A549 (cell line): ENCODE data around the gene HOXA13. TPM values are rescaled to one million over a fixed set of nuclear protein-coding genes. Genes with fewer than 3 reads are reported as not detected.

Experiments
- ATAC-seq, 2 experiments: fragments of 200-7000 bp in 1 of 2; fragments of >200 bp in 1 of 2; cut with Nextera tagmentation in 1 of 2; cut with Tn5 transposase in 1 of 2; 3 replicates each; pipeline versions ENCODE4 v1.8.0 to v1.9.1; 2018 to 2020; ENCODE audit warnings: mild to moderate bottlenecking in 1 of 2, moderate library complexity in 1 of 2
- CTCF ChIA-PET: fragments of 300-600 bp; sonication (Branson Sonifier 250); formaldehyde crosslinking; extraction: SDS; loops from one replicate; lab custom pipeline; 2021; ENCODE audit warnings: antibody characterized with exemption, inconsistent platforms; lab: Yijun Ruan, JAX
- POLR2A ChIA-PET: fragments of 350-600 bp; formaldehyde crosslinking; extraction: SDS; loops from one replicate; lab custom pipeline; 2021; ENCODE audit warnings: antibody characterized with exemption, inconsistent platforms; lab: Yijun Ruan, JAX
- DNase-seq, 2 experiments: peaks; one replicate each; pipeline versions ENCODE4 v3.0.0 to v3.0.0-alpha.2; 2011 to 2016; ENCODE audit warnings: low read depth in 1 of 2, low spot score in 1 of 2
- FAIRE-seq: peaks from 2 replicates; lab custom pipeline; 2011; peaks lifted over from hg19 to GRCh38; lab: Jason Lieb, UNC
- H3K27ac ChIP-seq, 2 experiments: fragments of >200 bp; sonication (Bioruptor Twin); formaldehyde crosslinking; 3 replicates each; pipeline ENCODE4 v1.5.1; 2016 to 2017
- H3K4me1 ChIP-seq: fragments of >200 bp; sonication (Bioruptor Twin); formaldehyde crosslinking; 3 replicates; pipeline ENCODE4 v1.6.1; 2016
- H3K4me2 ChIP-seq: fragments of >200 bp; sonication (Bioruptor Twin); formaldehyde crosslinking; 3 replicates; pipeline ENCODE4 v1.6.1; 2016
- H3K4me3 ChIP-seq: fragments of >200 bp; sonication (Bioruptor Twin); formaldehyde crosslinking; 3 replicates; pipeline ENCODE4 v1.5.1; 2016
- H3K9me3 ChIP-seq: fragments of >200 bp; sonication (Bioruptor Twin); formaldehyde crosslinking; 3 replicates; pipeline ENCODE4 v1.6.1; 2016
- BCL3 ChIP-seq: fragments of >200 bp; sonication (Bioruptor Twin); formaldehyde crosslinking; IDR thresholded peaks from 3 replicates; pipeline ENCODE4 v1.6.1; 2016
- CBX8 ChIP-seq: fragments of 200-600 bp; sonication (generic); IDR thresholded peaks from 2 replicates; pipeline ENCODE4 v1.6.1; 2016
- EHF ChIP-seq: fragments of 250-450 bp; sonication (Bioruptor Pico); IDR thresholded peaks from 2 replicates; pipeline ENCODE4 v1.5.0; 2020; ENCODE audit warnings: mild to moderate bottlenecking
- FOSB ChIP-seq: fragments of 250-450 bp; sonication (Bioruptor Pico); IDR thresholded peaks from 2 replicates; pipeline ENCODE4 v1.5.0; 2020; ENCODE audit warnings: mild to moderate bottlenecking, moderate library complexity
- FOSL2 ChIP-seq, 2 experiments: fragments of 450-650 bp in 1 of 2; fragments of >200 bp in 1 of 2; sonication (Bioruptor Twin) in 1 of 2; formaldehyde crosslinking; IDR thresholded peaks; 2 replicates each; pipeline versions ENCODE4 v1.5.0 to v1.6.1; 2016 to 2020; ENCODE audit warnings: mild to moderate bottlenecking in 1 of 2, moderate library complexity in 1 of 2
- GATA3 ChIP-seq: IDR thresholded peaks from 2 replicates; pipeline ENCODE4 v1.6.1; 2012; ENCODE audit warnings: borderline replicate concordance
- HDAC2 ChIP-seq: fragments of 200-600 bp; sonication (generic); IDR thresholded peaks from 2 replicates; pipeline ENCODE4 v1.6.1; 2016
- JUN ChIP-seq, 2 experiments: fragments of >200 bp; sonication (Bioruptor Twin); formaldehyde crosslinking; IDR thresholded peaks; 2 replicates in 1 of 2; 3 replicates in 1 of 2; pipeline ENCODE4 v1.6.1; 2016 to 2017
- PHF8 ChIP-seq: fragments of 200-600 bp; sonication (generic); IDR thresholded peaks from 2 replicates; pipeline ENCODE4 v1.6.1; 2016; ENCODE audit warnings: low read depth, mild to moderate bottlenecking, antibody characterized with exemption, moderate library complexity, borderline replicate concordance
- POLR2A ChIP-seq: IDR thresholded peaks from 2 replicates; pipeline ENCODE4 v1.6.1; 2012; ENCODE audit warnings: mild to moderate bottlenecking, low read length
- TP53 ChIP-seq: fragments of 250-450 bp; sonication (Bioruptor Pico); IDR thresholded peaks from 2 replicates; pipeline ENCODE4 v1.5.0; 2021; ENCODE audit warnings: mild to moderate bottlenecking, moderate library complexity
- USF2 ChIP-seq: fragments of 450-650 bp; IDR thresholded peaks from 2 replicates; pipeline ENCODE4 v1.6.1; 2014; ENCODE audit warnings: antibody characterized with exemption
- WGBS: methylation state at CpG from one replicate; pipeline ENCODE4 v1.1.6; 2017; ENCODE audit errors: missing lambda C conversion rate; 5-methylcytosine and 5-hydroxymethylcytosine counted together
- polyA plus RNA-seq, 4 experiments: library from polyadenylated mRNA; depleted of rRNA in 3 of 4; stranded (reverse); fragments of >200 nt; fragmentation: RNase III in 1 of 4; extraction: RNeasy Plus Mini Kit Qiagen cat#74134 plus additional on column Dnase treatment in 1 of 4; gene quantifications; 2 replicates in 3 of 4; 3 replicates in 1 of 4; pipeline ENCODE4 v1.2.3, GENCODE V29; 2011 to 2017
- TF ChIP-seq, protein P1 (sequence below): fragments of 250-450 bp; sonication (Bioruptor Pico); IDR thresholded peaks from 2 replicates; pipeline ENCODE4 v1.5.0; 2020; ENCODE audit warnings: low read depth, mild to moderate bottlenecking, moderate library complexity

The HOXA13 gene
- polyA plus RNA-seq, 2 of the 4 experiments (the other 2 are of a cell fraction), result 2.2 to 2.7 TPM

DNA sequence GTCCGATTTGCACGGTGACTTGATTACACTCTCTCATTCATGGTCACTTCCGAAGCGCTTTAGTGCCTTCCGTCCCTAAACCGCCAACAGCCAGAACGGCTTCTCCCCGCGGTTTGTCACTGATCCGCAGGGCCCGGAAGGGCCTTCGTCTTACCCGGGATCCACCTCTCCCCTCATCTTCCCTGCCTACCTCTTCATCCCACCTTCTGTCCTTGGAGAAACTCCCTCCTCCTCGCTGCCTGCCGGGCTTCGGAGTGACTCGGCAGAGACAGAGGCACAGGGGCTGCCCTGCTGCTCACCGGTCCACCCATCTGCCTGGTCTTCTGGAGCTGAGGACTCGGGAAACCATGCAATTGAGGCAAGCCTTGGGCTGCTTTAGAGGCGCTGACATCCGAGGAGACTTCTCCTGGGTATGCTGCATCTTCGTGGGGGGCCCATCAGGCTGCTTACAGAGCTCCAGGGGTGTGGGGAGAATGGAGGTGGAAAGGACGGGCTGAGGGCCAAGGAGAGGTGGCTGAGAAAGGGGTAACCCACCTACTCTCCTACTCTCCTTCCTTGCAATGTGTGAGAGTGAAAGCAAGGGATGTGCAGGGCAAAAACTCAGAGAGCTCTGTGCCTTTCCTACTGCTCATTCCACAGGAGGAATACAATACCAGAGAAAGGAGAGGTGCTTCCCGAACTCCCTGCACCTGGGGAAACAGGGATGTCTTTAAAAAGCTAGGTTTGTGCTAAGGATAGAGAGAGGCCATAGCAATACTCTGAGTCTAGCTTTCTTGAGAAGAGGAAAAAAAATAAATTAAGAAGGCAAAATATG is 13.8 kb downstream of the HOXA13 start (continued):
- TF ChIP-seq TP53 (CRISPR knock-in tag), result no peak

- peaks cover 19% of the 10 kb centered on the region for H3K4me1 ChIP-seq
- peak within 1 kb of the TSS; percentile 49 for H3K4me3 ChIP-seq
- H3K27ac ChIP-seq, result peak within 1 kb of the TSS; percentile 69 to 94
- ATAC-seq, result no peak
- CTCF ChIA-PET, result interaction anchor here (1.2 to 4.2 kb wide), 3 partner anchors 11 to 25 kb away, joined by 3 to 27 read pairs (median 3); partner anchors contain the start of gene HOXA10
- TF ChIP-seq HDAC2, result no peak
- TF ChIP-seq USF2, result peak; percentile 34; the same call in 1 of the 2 replicates
- TF ChIP-seq, all 56 proteins: peak for 1
- 96% methylated on average over 41 of the region's 43 CpGs for WGBS
- no peaks in the 10 kb centered on the region for H3K9me3 ChIP-seq
- DNase-seq, result no peak
- FAIRE-seq, result no peak
- POLR2A ChIA-PET, result interaction anchor here (1.1 kb wide), 1 partner anchor 28 kb away, joined by 4 read pairs; the partner anchor contains the start of gene HOXA7
- peak within 1 kb of the TSS; percentile 77 for H3K4me2 ChIP-seq
Measured at GRCh38 chr7:27185013-27185853, 14.7 kb downstream of the HOXA13 start, which contains the start of gene HOXA11. TSS of gene HOXA11 (minus strand) at chr7:27185232. CDS start at chr7:27185144, 88 bp downstream.

- H3K4me3 ChIP-seq, result peak overlapping the region; percentile 49
- ATAC-seq, result peak; percentile 26 to 40; a peak in 4 of 6 replicates
- CTCF ChIA-PET, result interaction anchor here (1.4 to 4.2 kb wide), 3 partner anchors 12 to 872 kb away, joined by 3 to 27 read pairs (median 3); no protein-coding TSS in a partner anchor
- POLR2A ChIA-PET, result interaction anchor here (0.7 to 1.1 kb wide), 2 partner anchors 8 to 28 kb away, joined by 4 read pairs; partner anchors contain the start of gene HOXA7
- FAIRE-seq, result no peak
- no peaks in the 10 kb centered on the region for H3K9me3 ChIP-seq
- DNase-seq, result peak; percentile 48 to 51
- 18% methylated on average over 50 of the region's 72 CpGs for WGBS
- H3K27ac ChIP-seq, result peak overlapping the region; percentile 69 to 94
- no peak for TF ChIP-seq CBX8
- TF ChIP-seq POLR2A, result peak; percentile 37
- TF ChIP-seq BCL3, result no peak
- no peak for TF ChIP-seq EHF
- no peak for TF ChIP-seq HDAC2
- TF ChIP-seq, protein P1, sequence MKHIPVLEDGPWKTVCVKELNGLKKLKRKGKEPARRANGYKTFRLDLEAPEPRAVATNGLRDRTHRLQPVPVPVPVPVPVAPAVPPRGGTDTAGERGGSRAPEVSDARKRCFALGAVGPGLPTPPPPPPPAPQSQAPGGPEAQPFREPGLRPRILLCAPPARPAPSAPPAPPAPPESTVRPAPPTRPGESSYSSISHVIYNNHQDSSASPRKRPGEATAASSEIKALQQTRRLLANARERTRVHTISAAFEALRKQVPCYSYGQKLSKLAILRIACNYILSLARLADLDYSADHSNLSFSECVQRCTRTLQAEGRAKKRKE, result no peak
- TF ChIP-seq JUN (IDR thresholded peaks at IDR 0.05), result peak in 1 of 2 experiments; percentile 29; a peak in 1 of 5 replicates
- no peak for TF ChIP-seq TP53 (CRISPR knock-in tag)
- TF ChIP-seq FOSB (CRISPR knock-in tag), result no peak
- no peak for TF ChIP-seq FOSL2 (IDR thresholded peaks at IDR 0.05)
- no peak for TF ChIP-seq FOSL2 (CRISPR knock-in tag; IDR thresholded peaks at IDR 0.05)
- TF ChIP-seq PHF8, result peak; percentile 29; the same call in 1 of the 2 replicates
- TF ChIP-seq GATA3, result no peak
- H3K4me2 ChIP-seq, result peak overlapping the region; percentile 77
- peaks cover 23% of the 10 kb centered on the region for H3K4me1 ChIP-seq
Measured at GRCh38 chr7:27184337-27185012, 15.4 kb downstream of the HOXA13 start.
